NCI-H2029 treated with DMSO at 0.1 percent for 48 hours (cell line): ENCODE measurements around the gene BCKDHB.

ENCODE experiments used
- DNase-seq: peaks from one replicate; lab custom pipeline; 2025; lab: John Stamatoyannopoulos, UW

The BCKDHB gene

GRCh38 chr6:80331974-80332373 lies 225.5 kb downstream of the BCKDHB start:
- DNase-seq = peak; percentile 76

GRCh38 chr6:80333342-80333741 lies 226.9 kb downstream of the BCKDHB start:
- no peak for DNase-seq

- DNase-seq = no peak
These were observed 228.7 kb downstream of the BCKDHB start for GRCh38 chr6:80335121-80335531.

- DNase-seq = no peak
These were observed 230.4 kb downstream of the BCKDHB start for GRCh38 chr6:80336911-80337310.

GRCh38 chr6:80338201-80338836 lies 231.8 kb downstream of the BCKDHB start:
- DNase-seq = no peak

GRCh38 chr6:80339421-80339820 lies 232.9 kb downstream of the BCKDHB start:
- no peak for DNase-seq

GRCh38 chr6:80340280-80340679 lies 233.8 kb downstream of the BCKDHB start:
- no peak for DNase-seq

GRCh38 chr6:80340686-80341085 lies 234.2 kb downstream of the BCKDHB start:
- no peak for DNase-seq

GRCh38 chr6:80341330-80341729 lies 234.9 kb downstream of the BCKDHB start:
- no peak for DNase-seq

- no peak for DNase-seq
These were observed 237.0 kb downstream of the BCKDHB start for GRCh38 chr6:80343511-80343910.

GRCh38 chr6:80347101-80347500 lies 240.6 kb downstream of the BCKDHB start:
- no peak for DNase-seq

GRCh38 chr6:80348263-80348662 lies 241.8 kb downstream of the BCKDHB start:
- no peak for DNase-seq

GRCh38 chr6:80356000-80356399 lies 249.5 kb downstream of the BCKDHB start:
- no peak for DNase-seq

GRCh38 chr6:80356545-80356944 lies 250.1 kb downstream of the BCKDHB start:
- DNase-seq = no peak

GRCh38 chr6:80357081-80357480 lies 250.6 kb downstream of the BCKDHB start:
- no peak for DNase-seq

- no peak for DNase-seq
These were observed 251.2 kb downstream of the BCKDHB start for GRCh38 chr6:80357674-80358073.

GRCh38 chr6:80363501-80364122 lies 257.1 kb downstream of the BCKDHB start:
- no peak for DNase-seq

- DNase-seq = no peak
These were observed 257.7 kb downstream of the BCKDHB start for GRCh38 chr6:80364149-80364548.

- no peak for DNase-seq
These were observed 259.6 kb downstream of the BCKDHB start for GRCh38 chr6:80366051-80366450.

GRCh38 chr6:80366714-80367113 lies 260.2 kb downstream of the BCKDHB start:
- DNase-seq = peak; percentile 78

- DNase-seq = no peak
These were observed 269.9 kb downstream of the BCKDHB start for GRCh38 chr6:80376411-80376810.

GRCh38 chr6:80380566-80380965 lies 274.1 kb downstream of the BCKDHB start:
- no peak for DNase-seq

- DNase-seq = no peak
These were observed 276.3 kb downstream of the BCKDHB start for GRCh38 chr6:80382811-80383210.

GRCh38 chr6:80388507-80388906 lies 282.0 kb downstream of the BCKDHB start:
- no peak for DNase-seq
